Stimulated activated CD4-positive, alpha-beta T cell treated with anti-CD3 and anti-CD28 coated beads, Interleukin-15, amount 100 ng/mL, for 1 hour (primary cell): ENCODE measurements around the gene KNDC1.
"Not testable (repeated sequence)": the region's sequence is repeated elsewhere in the genome, so short reads cannot be mapped to it uniquely, and the experiment has no call there.

Experiments
- DNase-seq, 2 donors: peaks; one replicate each; pipeline ENCODE4 v3.0.0-alpha.2; 2020; ENCODE audit warnings: low read depth in 1 of 2, low spot score in 1 of 2

Gene KNDC1

DNA sequence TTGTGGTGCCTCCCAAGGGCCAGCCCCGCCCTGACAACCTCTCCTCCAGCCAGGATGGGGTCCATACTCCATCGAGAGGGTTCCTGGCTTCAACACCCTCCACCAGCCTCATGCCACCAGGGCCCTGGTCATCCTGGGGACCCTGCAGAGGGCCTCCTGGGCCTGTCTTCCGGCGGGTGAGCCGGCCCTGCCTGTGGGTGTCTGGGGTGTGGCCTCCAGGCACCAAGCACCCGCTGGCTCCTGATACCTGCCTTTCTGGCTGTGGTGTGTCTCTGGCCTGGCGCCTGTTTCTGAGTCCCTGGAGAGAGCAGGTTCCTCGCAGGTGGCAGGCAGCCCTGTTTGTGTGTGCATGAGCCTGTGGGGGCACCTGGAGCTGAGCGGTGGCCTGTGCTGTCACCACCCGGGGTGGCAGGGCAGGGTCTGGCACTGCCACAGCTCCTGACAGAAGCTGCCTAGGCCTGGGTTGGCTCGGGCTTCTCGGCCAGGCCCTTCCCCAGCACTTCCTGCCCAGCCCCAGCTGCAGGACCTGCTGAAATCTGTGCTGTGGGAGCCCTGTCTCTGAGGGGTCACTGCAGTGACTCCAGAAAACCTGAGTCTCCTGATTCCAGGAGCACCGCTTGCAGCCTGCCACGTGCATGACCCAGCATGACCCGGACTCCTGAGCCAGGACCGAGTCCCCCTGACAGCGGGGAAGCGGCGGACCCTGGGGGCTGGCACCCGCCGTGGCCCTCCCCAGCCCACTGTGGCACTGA, 98.2 kb downstream of the KNDC1 start:
- no peak for DNase-seq

DNA sequence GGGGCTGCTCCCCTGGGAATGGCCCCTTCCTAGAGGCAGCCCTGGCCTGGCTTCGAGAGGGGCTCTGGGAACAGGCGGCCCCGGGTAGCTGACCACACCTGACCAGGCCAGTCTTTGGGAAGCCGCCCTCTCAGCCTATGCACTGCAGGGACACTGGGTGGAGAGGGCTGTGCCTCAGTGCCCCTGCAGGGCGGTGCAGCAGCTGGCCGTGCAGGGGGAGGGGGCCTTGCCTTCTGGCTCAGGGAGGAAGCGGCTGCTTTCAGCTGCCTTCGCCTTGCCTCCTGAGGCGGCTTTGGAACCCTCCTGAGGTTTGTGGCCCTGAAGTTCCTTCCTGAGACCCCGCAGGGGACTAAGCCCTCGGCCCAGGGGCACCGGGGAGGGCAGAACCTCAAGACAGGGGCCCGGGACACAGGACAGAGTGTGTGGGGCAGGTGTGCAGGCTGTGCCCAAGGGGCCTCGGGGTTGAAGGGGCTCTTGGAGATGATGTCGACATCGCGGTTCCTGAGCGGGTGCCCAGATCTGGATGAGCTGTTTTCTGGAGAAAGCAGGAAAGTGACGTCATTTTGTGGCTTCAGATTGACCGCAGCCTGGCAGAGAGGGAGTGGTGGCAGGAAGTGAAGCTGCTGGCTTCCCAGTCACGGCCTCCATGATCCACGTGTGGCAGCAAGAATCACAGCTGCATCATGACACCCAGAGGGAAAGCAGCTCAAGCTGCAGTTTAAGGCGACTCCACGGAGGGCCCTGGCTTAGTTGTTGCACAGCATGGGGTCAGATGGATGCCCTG, 99.0 kb downstream of the KNDC1 start:
- peak; percentile 57 to 58 for DNase-seq

DNA sequence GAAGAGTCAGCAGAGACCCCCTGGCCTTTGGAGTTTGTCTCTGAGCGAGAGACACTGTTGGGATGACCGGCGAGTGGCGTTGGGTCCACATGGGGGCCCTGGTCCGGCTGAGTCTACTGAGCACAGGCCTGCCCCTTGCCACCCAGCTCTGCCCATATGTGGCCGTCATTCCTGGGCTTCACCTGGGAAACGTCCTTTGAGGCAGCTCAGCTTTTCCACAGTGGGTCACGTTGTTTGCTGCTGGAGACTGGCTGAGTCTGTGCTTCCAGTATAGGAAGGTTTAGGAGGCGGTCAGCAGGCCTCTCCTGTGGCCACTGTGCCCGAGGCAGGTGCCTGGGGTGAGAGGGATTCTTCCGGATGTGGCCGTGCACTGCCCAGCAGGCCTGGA, 99.6 kb downstream of the KNDC1 start:
- DNase-seq, result no peak

DNA sequence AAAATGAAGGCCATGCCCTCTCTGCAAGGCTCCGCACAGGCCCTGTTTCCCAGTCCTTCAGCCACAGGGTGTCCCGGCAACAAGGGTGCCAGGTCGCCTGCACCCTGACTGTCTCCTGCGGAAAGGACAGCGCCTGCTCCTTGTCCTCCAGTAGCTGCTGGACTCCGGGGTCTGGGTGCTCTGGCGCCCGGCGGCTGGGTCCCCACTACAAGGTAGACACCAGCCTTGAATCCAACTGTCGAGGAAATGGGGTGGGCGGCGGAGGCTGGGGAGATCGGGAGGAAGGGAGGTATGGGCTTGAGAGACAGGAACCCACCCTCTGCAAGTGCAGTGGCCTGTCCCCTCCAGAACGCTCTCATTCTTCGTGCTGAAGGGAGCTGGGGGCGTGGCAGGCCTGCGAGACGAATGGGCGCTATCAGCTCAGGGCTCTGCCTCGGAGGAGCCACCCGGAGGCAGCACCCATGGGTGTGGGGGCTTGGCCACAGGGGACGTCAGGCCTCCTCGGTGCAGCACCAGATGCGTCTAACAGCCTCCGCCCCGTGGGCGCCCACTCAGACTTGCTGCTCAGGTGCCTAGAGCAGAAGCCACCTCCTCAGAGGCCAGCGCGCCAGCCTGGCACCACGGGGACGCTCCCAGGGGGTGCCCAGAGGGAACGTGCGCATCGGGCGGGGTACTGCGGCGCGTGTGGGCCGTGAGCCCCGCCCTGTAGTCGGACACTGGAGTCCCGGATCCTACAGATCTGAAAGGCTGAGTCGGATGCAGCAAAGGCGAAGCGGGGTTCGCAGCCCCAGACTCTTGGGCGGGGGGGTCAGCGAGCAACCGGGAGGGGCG, 101.1 kb downstream of the KNDC1 start:
- DNase-seq, result peak in 1 of 2 donors; percentile 50

DNA sequence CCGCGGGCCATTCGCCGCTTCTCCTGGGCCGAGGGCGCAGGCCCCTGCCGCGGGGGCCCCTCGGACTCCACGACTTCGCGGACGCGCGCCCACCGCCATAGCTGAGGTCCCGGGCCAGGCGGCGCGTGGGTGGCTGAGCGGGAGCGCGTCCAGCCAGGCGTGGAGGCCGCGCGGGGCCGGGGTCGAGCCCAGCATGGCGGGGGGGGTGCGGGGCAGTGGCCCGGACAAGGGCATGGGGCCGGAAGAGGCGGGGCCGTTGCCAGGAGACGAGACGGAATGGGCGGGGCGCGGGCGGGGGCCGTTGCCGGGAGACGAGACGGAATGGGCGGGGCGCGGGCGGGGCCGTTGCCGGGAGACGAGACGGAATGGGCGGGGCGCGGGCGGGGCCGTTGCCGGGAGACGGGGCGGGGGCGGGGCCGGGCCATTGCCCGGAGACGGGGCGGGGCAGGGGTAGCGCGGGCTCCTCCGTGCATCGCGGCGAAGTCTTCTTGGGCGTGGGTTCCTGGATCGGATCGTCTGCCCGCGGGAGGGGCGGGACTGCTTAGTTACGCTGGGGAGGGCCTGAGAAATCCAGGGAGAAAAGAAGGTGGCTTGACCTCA, 101.8 kb downstream of the KNDC1 start:
- peak; percentile 72 to 77 for DNase-seq

DNA sequence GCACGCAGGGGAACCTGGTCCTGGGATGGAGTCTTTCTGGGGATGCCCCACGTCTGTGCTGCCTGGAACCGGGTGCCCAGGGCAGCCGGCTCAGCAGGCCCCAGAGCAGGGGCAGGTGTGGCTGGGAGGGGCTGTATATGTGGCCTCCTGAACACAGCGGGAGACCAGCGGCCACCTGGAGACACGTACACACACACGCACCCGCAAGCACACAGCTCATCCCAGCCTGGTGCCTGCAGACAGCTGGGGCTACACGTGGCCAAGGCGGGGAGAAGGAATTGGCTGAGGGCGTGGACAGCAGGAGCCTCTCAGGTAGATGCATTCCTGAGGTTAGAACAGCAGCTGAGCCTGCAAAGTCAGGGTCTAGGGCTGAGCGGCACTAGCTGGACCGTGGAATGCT, 102.7 kb downstream of the KNDC1 start:
- DNase-seq, result no peak

DNA sequence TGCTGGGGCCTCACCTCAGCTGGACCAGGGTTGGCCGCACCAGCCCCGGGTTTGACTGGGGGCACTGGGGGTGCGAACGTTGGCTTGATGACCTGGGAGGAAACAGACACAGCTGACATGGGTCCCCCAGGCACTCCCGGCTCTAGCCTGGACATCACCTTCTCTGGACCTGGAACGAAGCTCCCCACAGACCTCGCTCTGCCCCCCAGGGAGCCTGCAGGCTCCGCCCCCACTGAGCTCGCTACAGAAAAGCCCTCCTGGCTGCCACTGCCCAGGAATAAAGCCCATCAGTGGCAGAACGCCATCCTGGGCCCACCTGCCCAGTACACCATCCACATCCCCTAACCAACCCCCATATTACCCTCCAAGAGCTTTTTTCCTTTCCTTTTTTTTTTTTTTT, 103.7 kb downstream of the KNDC1 start:
- no peak for DNase-seq

DNA sequence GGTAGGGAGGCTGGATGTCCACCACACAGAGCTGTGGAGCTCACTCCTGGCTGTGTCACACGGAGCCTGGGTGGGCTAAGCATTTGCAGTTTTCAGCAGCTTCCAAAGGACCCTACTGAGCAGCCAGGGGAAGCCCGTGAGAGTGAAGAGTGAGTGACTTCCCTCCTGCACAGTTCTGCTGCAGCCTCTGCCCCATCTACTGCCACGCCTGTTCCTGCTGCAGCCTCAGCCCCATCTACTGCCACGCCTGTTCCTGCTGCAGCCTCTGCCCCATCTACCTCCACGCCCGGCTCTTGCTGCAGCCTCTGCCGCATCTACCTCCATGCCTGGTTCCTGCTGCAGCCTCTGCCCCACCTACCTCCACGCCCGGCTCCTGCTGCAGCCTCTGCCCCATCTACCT, 104.4 kb downstream of the KNDC1 start:
- DNase-seq, result no peak

DNA sequence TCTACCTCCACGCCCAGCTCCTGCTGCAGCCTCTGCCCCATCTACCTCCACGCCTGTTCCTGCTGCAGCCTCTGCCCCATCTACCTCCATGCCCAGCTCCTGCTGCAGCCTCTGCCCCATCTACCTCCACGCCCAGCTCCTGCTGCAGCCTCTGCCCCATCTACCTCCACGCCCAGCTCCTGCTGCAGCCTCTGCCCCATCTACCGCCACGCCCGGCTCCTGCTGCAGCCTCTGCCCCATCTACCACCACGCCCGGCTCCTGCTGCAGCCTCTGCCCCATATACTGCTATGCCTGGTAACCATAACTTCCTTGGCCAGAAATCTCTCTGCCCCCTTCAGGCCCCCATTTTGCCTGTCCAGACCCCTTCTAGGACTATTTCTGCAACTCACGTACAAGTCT, 105.0 kb downstream of the KNDC1 start:
- DNase-seq, result not testable (repeated sequence)

DNA sequence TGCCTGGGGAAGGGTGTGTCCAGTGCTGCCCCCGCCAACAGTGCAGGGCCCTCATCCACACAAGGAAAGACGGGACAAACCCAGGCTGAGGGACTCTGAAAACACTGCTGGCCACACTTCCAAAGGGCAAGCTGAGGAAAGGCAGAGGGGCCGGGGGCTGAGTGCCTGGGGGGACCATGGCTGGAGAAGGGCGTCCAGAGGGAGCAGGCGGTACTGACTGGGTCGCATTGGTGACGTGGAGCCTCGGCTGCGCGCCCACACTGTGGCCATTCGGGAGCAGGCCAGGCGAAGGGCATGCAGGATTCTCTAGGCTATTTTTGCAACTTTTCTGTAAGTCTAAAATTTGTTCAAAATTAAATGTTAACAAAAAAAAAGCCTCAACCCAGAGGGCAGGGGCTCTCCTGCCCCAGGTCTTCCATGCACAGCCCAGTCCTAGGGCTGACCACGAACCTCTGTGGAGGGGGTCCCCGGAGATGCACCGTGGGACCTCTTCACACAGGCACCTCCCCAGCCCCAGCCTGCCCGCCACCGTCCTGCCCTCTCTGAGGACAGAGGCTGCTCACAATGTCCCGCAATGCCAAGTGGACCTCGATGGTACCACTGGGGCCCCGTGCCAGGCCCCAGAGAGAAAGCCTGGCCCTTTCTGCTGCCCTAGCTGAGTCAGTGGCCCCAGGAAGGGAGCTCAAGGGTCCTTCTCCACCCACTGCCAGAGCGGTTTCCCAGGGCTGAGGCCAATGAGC, 106.2 kb downstream of the KNDC1 start:
- DNase-seq, result no peak

DNA sequence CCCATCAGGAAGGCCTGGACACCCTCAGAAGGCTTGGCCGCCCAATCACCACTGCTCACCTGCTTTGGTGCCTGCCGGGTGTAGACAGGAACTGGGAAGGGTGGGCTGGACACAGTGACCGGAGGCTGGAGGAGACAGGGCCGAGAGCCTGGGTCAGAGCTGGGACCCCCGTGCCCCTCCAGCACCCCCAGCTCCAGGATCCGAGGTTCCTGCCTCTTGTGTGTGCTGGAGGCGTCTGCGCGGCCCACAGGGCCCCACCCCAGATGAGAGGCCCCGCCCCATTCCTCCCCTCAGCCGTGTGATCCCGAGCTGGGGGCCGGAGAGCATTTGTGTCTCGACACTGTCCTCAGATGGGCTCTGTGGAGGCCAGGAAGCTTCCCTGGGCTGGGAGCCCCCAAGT, 107.3 kb downstream of the KNDC1 start:
- DNase-seq, result no peak

DNA sequence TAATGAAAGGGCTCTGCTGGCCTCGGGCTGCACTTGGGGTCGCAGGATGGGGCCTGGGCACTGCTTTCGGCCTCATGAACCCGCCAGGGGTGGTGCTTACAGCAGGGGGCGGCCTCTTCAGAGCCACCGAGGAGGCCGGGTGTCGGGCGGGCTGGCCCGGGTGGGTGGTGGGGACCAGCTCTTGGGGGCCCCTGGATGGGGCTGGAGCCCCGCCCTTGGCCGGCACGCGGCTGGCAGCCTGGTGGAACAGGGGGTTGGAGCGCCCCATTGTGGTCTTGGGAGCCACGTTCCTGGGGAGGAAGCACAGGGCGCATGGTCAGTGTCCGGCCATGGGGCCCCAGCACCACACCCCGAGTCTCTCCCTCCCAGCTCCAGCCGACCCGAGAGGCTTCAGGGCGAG, 107.8 kb downstream of the KNDC1 start:
- DNase-seq, result no peak

DNA sequence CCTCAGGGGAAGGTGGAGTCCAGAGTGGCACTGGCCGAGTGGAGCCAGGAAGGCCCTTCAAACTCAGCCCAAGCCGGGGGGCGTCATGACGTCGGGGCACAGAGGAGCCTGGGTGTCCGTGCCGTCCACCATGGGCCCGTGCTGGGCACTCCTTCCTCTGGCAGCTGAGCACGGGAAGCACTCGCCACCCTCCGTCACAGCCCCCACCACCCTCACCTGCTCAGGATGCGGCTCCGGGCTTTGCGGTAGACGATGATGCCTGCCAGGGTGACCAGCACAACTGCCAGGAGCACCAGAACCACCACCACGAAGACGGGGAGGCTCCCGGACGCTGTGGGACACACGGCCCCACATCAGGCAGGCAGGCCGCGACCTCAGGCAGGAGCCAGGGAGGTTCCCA, 108.5 kb downstream of the KNDC1 start:
- DNase-seq, result no peak

DNA sequence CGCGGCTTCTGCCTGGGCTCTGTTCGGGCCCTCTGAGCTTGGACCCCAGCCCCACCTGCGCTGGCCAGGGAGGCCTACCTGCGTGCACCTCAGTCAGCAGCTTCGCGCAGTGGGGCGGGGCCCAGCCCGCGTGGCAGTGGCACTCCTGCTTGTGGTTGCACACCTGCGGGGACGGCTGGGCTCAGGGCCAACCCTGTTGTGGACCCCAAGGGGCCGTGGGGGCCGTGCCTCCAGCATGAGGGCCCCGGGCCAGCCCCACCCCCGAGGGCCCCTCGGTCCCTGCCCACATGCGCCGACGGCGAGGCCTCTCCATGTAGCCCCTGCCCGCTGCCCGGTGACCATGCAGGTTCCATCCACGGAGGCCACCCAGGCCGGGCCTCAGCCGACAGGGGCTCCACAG, 109.3 kb downstream of the KNDC1 start:
- DNase-seq, result no peak

DNA sequence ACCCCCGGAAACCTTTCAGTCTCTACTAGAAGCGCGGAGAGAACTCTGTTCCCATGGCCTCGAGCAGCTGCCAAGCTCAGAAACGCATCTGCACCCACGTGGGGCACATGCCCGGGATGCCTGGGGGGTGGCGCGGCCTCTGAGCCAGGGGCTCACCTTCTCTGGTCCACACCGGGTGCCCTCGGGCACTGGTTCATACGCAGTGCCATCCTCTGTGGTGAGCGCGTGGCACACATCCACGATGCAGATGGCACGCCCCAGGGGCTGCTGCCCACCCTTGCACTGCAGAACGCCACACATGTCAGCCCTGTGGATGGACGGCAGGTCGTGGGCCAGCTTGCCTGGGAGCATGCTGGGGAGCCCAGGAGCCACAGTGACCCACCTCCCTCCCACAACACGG, 110.2 kb downstream of the KNDC1 start:
- no peak for DNase-seq

DNA sequence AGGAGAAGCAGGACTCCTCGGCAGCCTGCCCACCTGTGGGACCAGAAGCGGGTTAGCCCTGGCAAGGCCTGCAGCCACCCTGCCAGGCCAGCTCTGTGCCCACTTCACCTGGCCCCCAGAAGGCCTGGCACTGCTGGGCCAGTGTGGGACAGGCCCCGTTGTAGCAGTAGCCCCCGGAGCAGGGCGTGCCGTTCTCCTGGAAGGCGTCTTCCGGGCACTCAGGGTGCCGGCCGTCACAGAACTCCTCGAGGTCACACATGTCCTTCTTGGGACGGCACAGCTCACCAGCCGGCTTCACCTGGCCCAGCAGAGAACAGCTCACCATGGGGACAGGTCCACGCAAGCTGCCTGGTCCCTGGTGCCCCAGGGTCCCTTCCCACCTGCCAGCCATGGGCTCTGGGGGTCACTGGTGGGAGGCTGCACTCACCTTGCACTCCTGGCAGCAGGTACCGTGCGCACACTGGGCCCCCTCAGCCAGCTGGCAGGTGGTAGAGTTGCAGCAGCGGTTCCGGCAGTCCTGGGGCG, 110.8 kb downstream of the KNDC1 start:
- no peak for DNase-seq

DNA sequence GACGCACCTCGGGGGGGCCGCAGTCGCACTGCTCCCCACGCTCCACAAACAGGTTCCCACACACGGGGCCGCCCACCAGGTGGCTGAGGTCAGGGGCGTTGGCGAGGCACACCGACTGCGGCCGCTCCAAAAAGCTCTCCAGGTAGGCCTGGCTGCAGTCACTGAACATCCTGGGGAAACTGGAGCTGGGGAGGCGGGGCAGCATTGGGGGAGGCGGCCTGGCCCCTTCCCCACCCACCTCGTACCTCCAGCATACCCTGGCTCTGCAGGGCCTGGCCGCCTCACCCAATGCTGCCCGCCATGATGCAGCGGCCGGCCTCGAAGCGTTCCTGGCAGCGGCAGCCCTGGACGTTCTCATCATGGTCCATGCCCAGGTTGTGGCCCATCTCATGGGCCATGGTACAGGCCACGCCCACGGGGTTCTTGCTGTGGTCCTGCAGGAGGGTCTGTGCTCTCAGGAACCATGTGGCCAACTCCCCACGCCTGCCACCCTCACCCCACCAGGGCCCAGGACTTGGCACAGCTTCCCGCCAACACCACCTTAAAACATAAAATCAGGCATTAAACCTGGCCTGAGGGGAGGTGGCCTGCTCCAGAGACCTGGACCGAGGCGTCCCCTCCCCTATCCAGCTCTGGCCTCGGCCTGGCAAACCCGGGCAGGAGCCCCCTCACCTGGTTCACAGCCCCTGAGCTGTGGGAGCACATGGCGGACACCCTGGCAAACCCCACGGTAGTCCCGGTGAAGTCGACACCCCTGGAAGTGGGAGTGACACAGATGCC, 111.7 kb downstream of the KNDC1 start:
- no peak for DNase-seq

DNA sequence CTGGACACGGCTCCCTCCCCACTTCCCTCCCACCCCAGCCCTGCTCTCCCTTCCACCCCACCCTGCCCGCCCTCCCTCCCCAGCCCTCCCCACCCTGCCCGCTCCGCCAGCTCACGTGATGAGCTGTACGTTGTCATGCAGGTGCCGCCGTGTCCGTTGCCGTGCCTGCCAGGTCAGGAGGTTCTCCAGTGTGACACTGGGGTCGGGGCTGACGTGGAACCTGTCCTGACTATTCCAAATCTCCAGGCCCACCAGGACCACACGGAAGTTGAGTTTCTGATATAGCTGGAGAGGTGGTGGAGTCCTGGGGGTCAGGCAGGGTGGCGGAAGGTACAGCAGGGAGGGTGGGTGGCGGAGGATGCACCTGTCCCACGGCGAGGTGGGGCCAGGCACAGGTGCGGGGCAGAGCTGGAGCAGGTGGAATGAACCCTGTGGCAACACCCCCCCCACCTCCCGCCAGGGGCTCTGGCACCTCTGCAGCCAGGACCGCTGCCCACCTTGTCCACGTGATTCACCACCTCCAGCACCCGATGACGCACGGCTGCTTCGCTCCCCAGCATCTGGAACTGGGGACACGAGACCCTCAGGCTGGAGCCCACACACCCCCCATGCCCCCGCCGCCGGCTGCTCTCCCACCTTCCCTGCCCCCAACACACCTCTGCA, 112.4 kb downstream of the KNDC1 start:
- DNase-seq, result no peak

DNA sequence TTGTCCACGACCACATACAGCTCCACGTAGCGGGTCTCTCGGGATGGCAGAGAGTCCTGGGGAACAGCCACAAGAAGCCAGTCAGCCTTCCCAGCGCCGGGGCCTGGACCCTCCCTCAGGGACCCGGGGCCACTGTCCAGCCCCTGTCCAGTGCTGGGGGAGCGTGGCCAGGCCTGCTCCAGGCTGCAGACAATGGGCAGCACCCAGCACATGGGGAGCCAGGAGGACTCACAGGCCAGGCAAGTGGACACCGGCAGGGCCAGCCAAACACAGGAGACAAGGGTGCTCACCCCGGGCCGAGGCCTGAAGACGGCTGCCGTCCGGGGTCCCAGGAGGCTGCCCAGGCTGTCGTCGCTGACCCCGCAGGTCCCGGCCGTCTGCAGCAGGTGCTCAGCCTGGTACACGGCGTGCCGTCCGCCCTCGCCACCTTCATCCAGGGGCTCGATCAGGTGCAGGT, 113.0 kb downstream of the KNDC1 start:
- no peak for DNase-seq
